GM18870 (cell line): ENCODE data around the gene ZNF30.
"Not testable (repeated sequence)": the region's sequence is repeated elsewhere in the genome, so short reads cannot be mapped to it uniquely, and the experiment has no call there.

Experiments
- ATAC-seq: cut with Tn5 transposase; IDR thresholded peaks from one replicate; pipeline ENCODE4 v1.9.1; 2021; ENCODE audit warnings: moderate library complexity; ENCODE audit not compliant: unreplicated experiment

Gene ZNF30

DNA sequence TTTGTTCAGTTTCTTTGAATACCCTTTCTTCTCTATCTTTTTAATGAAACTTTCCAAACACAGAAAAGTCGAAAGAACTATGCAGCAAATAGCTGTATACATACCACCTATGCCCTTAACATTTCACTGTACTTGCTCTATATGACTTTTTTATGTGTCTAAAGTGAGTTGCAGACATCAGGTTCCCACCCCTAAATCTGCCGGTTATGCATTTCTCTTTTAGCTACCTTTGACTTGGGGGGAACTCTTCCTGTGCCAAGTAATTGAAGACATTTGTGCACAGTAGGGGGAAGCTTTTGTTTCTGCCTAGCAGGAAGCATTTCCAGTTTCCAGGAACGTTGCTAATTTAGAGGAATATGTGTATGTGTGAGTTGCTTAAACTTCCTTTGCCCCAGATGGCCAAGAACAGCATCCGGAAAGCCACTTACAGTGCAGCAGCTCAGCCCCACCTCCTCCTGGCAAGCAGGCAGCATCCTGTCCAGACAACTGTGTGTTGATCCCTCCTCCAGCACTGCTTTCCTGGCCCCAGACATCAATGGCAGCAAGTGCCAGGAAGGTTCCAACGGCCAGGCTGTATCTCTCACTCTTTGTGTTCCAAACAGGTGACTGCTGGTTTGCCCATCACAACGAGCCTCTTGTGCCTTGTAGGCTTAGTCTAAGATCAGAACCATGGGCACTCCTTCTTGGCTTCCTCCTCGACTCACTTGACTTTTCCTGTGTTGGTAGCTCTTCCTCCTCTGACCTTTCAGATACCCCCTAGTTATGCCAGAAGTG lies 58.7 kb downstream of the ZNF30 start:
- no peak for ATAC-seq

DNA sequence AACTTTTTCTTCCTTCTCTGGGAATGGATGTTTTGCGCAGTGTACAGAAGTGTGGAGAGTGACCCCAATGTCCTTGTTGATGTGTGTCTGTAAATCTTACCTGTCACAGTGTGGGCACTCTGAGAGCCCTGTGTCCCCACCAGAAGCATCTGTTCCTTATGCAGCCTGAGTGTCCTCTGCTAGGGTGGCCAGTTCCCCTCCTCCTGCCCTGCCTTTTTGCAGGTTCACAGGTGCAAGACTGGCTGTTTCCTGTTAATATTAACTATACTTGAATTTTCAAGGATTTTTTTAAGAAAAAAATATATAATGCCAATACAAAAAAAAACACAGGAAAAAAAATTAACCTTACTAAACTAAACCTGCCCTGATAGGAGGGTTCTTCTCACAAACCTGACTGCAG lies 61.4 kb downstream of the ZNF30 start:
- no peak for ATAC-seq

GRCh38 chr19:34989298-34989697 lies 62.6 kb downstream of the ZNF30 start:
- ATAC-seq, result no peak

- no peak for ATAC-seq
Measured at GRCh38 chr19:34990578-34991192, 64.0 kb downstream of the ZNF30 start.

DNA sequence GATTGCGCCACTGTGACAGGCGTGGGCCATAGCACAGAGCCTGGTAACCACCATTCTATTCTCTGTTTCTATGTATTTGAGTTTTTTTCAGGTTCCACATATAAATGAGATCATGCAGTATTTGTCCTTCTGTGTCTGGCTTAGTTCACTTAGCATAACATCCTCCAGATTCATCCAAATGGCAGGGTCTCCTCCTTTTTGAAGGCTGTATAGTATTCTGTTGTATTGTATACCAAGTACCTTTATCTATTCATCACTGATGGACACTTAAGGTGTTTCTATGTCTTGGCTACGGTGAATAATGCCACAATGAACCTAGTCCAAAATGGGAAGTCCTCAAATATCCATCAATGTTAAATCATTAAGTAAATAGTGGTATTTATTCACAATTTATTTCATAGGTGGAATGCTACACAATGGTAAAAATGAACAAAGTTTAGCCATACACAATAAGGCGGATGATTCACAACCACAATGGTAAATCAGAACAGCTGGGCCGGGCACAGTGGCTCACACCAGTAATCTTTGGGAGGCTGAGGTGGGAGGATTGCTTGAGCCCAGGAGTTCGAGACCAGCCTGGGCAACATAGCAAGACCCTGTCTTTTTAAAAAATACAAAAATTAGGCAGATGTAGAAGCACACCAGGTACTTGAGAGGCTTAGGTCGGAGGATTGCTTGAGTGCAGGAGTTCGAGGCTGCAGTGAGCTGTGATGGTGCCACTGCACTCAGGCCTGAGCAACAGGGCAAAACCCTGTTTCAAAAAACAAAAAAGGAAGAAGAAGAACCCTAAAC lies 65.0 kb downstream of the ZNF30 start:
- ATAC-seq, result no peak

GRCh38 chr19:34992582-34992981 lies 65.9 kb downstream of the ZNF30 start:
- not testable (repeated sequence) for ATAC-seq

- no peak for ATAC-seq
Measured at GRCh38 chr19:34994286-34994642, 67.6 kb downstream of the ZNF30 start.
